Erythroblast (primary cell): ENCODE data around the gene SPAG16.

ENCODE experiments used
- GATA1 ChIP-seq: IDR thresholded peaks from 2 replicates; pipeline ENCODE4 v1.6.1; 2011; ENCODE audit warnings: low read depth, mild to moderate bottlenecking, control low read depth, low read length, moderate library complexity
- POLR2A ChIP-seq: IDR thresholded peaks from 2 replicates; pipeline ENCODE4 v1.6.1; 2011; ENCODE audit warnings: mild to moderate bottlenecking, low read length

DNA sequence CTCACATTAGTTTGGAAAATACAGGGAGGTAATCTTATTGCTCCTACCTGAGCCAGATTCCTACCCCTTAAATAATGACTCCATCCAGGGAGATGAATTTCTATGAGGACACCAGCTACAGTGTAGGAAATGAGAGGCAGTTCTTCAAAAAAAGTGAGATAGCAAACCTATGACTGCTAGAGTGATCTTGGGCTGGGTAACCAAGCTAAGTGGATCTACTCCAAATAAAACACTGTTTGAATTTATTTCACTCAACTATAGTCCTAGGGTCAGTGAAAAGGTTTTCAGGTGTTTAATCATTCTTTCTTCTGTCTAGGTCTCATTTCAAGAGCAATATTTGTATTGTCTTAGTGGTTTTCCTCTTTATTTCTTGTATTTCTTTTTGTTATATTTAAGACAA lies 854.5 kb downstream of the SPAG16 start:
- no peak for TF ChIP-seq POLR2A
- TF ChIP-seq GATA1, result no peak
